Activated CD8-positive, alpha-beta memory T cell treated with anti-CD3 and anti-CD28 coated beads for 36 hours (primary cell): ENCODE measurements around the gene NLRP1. TPM values are rescaled to one million over a fixed set of nuclear protein-coding genes. Genes with fewer than 3 reads are reported as not detected.

ENCODE experiments used
- CTCF ChIA-PET: fragments of 350-600 bp; sonication (Branson Sonifier 250); formaldehyde crosslinking; loops from one replicate; lab custom pipeline; 2021; ENCODE audit warnings: antibody characterized with exemption; lab: Charles Lee
- POLR2A ChIA-PET: fragments of 350-600 bp; sonication (Branson Sonifier 250); formaldehyde crosslinking; loops from one replicate; lab custom pipeline; 2021; ENCODE audit warnings: antibody characterized with exemption; lab: Charles Lee
- total RNA-seq, 2 experiments: library from RNA; stranded (reverse); gene quantifications; one replicate each; pipeline ENCODE4 v1.2.3, GENCODE V29; 2021

Gene NLRP1
- total RNA-seq, 2 experiments from 2014 or later: 19.1 to 21.8 TPM

- ChIA-PET CTCF (interaction anchor here (1.0 kb wide), 1 partner anchor 113 kb away, joined by 3 read pairs; the partner anchor contains the start of gene NUP88), POLR2A (no interaction called here)
Measured at GRCh38 chr17:5532581-5532980, 51.7 kb downstream of the NLRP1 start.

DNA sequence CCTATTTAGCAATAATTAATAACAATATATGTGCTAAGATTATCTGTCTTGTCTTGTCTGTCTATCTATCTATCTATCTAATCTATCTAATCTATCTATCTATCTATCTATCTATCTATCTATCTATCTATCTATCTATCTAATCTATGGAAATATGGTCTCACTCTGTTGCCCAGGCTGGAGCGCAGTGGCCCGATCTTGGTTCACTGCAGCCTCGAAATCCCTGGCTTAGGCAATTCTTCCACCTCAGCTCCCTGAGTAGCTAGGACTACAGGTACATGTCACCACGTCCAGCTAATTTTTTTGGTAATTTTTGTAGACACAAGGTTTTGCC is 53.3 kb downstream of the NLRP1 start:
- ChIA-PET CTCF (no interaction called here), POLR2A (no interaction called here)

GRCh38 chr17:5530265-5531084 is 53.8 kb downstream of the NLRP1 start:
- CTCF ChIA-PET: no interaction called here
- POLR2A ChIA-PET: no interaction called here

- ChIA-PET CTCF (interaction anchor here (0.5 to 0.6 kb wide), 2 partner anchors 890 to 1404 kb away, joined by 3 to 4 read pairs; no protein-coding TSS in a partner anchor), POLR2A (interaction anchor here (0.8 to 1.9 kb wide), 2 partner anchors 42 to 108 kb away, joined by 3 to 4 read pairs; partner anchors contain the start of genes DERL2, NUP88 and RPAIN)
Measured at GRCh38 chr17:5527601-5528250, 56.6 kb downstream of the NLRP1 start.

GRCh38 chr17:5526821-5527598 is 57.3 kb downstream of the NLRP1 start:
- POLR2A ChIA-PET: interaction anchor here (0.6 to 1.9 kb wide), 3 partner anchors 41 to 108 kb away, joined by 3 to 5 read pairs (median 4); partner anchors contain the start of genes DERL2, NUP88 and RPAIN
- CTCF ChIA-PET: interaction anchor here (0.5 kb wide), 1 partner anchor 891 kb away, joined by 3 read pairs; no protein-coding TSS in a partner anchor

GRCh38 chr17:5523249-5523648 is 61.1 kb downstream of the NLRP1 start:
- CTCF ChIA-PET: no interaction called here

DNA sequence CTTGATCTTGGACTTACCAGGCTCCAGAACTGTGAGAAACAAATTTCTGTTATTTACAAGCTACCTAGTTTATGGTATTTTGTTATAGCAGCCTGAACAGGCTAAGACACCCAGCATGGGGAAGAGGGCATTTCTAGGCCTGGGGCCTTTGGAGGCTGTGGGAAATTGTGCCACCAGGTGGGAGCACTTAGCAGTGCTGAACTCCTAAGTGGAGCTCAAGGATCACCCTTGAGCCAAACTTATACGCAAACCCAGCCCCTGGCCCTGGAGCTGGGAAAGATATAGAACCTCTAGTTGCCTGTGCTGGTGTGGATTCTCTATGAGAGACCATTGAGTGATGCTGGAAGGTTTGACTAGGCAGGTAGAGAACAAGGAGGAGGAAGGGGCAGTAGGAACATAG is 61.8 kb downstream of the NLRP1 start:
- CTCF ChIA-PET: no interaction called here
- POLR2A ChIA-PET: no interaction called here

More at GRCh38 chr17:5523249-5523648, 61.1 kb downstream of the NLRP1 start:
- POLR2A ChIA-PET: no interaction called here

DNA sequence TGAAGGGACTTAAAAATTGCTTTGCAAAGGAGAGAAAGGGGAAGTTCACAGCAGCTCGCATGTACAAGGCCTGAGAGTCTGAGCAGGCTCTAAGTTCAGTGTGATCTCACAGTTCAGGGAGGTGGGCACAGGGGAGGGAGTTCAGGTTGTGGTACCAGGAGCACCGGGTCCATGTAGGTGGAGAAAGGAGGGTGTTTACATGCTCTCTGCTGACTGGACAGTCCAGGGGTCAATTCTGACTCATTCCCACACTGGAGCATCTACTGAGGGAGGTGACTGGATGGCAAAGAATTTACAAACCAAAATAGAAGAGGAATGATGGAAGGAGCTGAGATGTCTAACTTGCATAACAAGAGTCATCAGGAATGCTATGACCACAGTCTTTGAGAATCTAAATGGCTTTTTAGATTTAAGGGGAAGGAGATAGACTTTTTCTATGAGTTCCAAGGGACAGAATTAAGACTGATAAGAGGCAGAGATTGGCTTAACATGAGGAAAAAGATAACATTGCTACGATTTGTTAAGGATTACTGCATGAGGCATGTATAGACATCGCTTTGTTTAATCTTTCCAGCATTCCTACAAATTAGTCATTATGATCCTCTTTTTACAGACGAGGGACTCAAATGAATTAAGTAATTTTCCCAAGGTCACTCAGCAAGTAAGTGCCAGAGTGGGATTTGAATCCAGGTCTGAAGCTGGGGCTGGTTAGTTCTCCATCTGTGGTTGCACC is 68.1 kb downstream of the NLRP1 start:
- POLR2A ChIA-PET: no interaction called here
- CTCF ChIA-PET: no interaction called here

DNA sequence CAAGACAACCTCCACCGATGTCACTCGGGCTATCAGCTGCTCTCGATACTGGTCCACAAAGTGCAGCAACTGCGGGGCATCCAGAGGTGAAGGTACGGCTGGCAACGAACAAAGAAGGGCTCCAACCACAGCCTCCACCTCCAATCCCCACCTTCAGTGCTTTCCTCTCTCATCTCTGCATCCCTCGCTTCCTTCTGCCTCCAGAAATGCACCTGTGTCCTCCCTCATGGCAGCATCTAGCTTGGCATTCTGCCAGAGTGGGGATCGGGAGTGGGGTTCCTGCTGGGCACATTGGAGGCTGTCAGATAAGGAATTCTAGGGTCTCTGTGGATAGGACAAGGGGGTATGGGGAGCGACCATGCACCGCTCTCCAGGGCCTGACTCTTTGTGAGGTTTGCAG is 69.3 kb downstream of the NLRP1 start:
- CTCF ChIA-PET: no interaction called here
- POLR2A ChIA-PET: no interaction called here

DNA sequence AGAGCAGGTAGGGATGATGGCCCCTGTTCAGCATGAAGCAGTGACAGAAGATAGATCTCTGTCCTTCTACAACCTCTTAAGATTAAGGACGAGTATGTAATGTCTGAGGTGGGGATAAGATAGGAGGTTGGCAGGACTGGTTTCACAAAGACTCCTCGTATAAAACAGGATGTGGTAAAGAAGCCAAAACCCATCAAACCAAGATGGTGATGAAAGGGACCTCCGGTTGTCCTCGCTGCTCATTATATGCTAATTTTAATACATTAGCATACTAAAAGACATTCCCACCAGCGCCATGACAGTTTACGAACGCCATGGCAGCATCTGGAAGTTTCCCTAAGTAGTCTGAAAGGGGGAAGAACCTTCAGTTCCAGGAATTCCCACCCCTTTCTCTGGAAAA is 70.7 kb downstream of the NLRP1 start:
- CTCF ChIA-PET: no interaction called here
- POLR2A ChIA-PET: no interaction called here

- ChIA-PET POLR2A (no interaction called here), CTCF (interaction anchor here (1.1 kb wide), 1 partner anchor 11 kb away, joined by 3 read pairs; a partner anchor contains a TSS)
Measured at GRCh38 chr17:5511401-5512225, 72.7 kb downstream of the NLRP1 start.

DNA sequence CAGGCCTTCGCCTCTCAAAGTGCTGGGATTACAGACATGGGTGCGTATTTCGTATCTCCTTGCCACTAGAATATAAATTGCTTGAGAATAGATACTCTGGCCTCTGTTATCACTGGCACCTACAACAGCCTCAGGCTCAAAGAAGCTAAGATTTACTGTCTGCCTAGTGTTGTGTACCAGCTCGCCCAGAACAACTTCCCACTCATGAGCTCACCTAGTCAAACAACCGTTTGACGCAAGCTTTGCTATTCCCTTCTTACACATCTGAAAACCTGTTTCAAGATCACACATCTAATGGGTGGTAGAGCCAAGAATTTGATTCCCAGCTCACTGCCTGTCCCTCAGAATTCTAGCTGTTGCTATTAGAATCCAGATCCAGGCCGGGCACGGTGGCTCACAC is 73.5 kb downstream of the NLRP1 start:
- POLR2A ChIA-PET: no interaction called here
- CTCF ChIA-PET: interaction anchor here (1.1 kb wide), 1 partner anchor 10 kb away, joined by 3 read pairs; a partner anchor contains a TSS

- ChIA-PET POLR2A (no interaction called here), CTCF (no interaction called here)
Measured at GRCh38 chr17:5509482-5509881, 74.8 kb downstream of the NLRP1 start.

DNA sequence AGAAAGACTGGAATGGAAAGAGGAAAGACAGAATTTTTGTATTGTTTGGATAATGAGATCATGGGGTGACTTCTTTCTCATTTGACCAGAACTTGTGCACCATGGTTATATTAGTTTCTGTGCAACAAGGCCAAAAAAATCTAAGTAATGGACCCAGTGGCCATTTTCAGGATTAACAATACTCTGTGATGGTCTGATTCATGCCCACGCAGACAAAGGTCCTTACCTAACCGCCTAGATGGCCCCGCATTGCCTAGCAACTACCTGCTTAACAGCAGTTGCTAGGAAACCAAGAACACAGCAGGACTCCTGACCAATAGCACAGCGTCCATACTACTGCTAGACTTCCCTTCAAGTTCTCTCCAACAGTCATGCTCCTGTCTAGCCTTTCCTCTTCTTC is 75.5 kb downstream of the NLRP1 start:
- ChIA-PET POLR2A (no interaction called here), CTCF (no interaction called here)

- ChIA-PET POLR2A (no interaction called here), CTCF (no interaction called here)
Measured at GRCh38 chr17:5506307-5506706, 78.0 kb downstream of the NLRP1 start.

DNA sequence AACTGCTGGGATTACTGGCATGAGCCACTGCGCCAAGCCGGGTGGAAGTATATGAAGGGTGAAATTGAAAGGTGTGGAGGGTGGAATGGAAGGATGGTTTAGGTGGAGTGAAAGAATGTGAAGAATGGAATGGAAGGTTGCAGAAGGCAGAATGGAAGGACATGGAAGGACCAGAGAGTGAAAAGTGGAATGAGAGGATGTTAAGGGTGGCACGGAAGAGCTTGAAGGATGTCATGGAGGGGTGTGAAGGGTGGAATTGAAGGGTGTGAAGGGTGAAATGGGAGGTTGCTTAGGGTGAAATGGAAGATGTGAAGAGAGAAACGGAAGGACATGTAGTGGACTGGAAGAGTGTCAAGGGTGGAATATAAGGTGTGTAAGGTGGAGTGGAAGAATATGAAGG is 81.8 kb downstream of the NLRP1 start:
- CTCF ChIA-PET: no interaction called here
- POLR2A ChIA-PET: no interaction called here

GRCh38 chr17:5501685-5502084 is 82.6 kb downstream of the NLRP1 start:
- CTCF ChIA-PET: no interaction called here
- POLR2A ChIA-PET: interaction anchor here (1.4 kb wide), 1 partner anchor 16 kb away, joined by 9 read pairs; the partner anchor contains the start of genes DERL2 and MIS12
